Posterior vena cava (tissue), 2 donors: ENCODE data around the gene TNFRSF4. TPM values are rescaled to one million over a fixed set of nuclear protein-coding genes. Genes with fewer than 3 reads are reported as not detected.

ENCODE experiments used
- DNase-seq: peaks from one replicate; pipeline ENCODE4 v3.0.0-alpha.2; 2020; ENCODE audit warnings: low spot score
- intact Hi-C, 2 donors: fragments of 100-400 bp; cut with DNase I; formaldehyde crosslinking; loops; one replicate each; pipeline versions ENCODE4 v1.14.1 to v1.14.2; 2022 to 2023
- microRNA-seq, 2 donors: library from miRNA; unstranded; fragments of <30 nt; microRNA quantifications; one replicate each; pipeline ENCODE4 v1.2.0, GENCODE V29; 2020 to 2021; ENCODE audit warnings: borderline microRNAs expressed in 2 of 2
- total RNA-seq, 2 donors: library from RNA; stranded (reverse); fragmentation: NEBNext Ultra II Directional; extraction: Animal tissue kit (Norgen Biotek cat#: 25700); gene quantifications; one replicate each; pipeline ENCODE4 v1.2.1, GENCODE V29; 2021
- donor health status: DM: yes; HTN: yes; CAD: no.
- donor health status: DM: yes; HTN: yes; CAD: no.

The TNFRSF4 gene
- total RNA-seq, 2 donors from 2014 or later, result 2.0 to 2.8 TPM

DNA sequence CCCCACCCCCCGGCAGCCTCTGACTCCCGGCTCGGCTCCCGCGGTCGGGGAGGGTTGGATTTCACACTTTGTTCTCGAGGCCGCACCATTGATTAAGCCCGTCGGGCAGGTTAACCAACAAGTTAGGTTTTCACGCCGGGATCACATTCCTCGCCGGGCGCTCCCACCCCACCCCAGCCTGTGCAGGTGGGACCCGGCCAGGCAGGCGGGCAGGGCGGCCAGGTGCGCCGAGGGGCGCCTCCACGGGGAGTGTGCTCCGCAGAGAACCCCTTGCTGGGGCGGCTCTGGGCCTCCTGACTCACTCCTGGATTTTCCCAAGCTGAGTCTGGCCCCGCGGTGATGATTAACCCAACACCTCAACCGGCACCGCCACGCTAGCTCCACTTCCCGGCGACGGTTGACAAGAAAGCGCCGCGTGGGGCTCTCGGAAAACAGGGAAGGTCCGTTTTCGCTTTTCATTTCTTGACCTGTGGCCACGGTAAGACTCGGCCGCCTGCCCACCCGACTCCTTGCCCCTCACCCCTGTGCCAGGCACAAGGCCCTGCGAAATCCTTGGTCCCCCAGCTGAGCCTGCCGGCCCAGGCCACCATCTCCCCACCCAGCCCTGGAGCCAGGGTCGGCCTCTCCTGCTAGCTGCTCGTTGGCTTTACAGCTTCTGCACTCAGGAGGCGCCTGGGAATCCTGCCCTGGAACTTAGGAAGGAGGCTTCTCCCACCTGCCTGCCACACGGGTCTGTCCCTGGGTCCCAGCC is 49.1 kb downstream of the TNFRSF4 start:
- intact Hi-C loops, result no loop called here
- DNase-seq, result no peak

DNA sequence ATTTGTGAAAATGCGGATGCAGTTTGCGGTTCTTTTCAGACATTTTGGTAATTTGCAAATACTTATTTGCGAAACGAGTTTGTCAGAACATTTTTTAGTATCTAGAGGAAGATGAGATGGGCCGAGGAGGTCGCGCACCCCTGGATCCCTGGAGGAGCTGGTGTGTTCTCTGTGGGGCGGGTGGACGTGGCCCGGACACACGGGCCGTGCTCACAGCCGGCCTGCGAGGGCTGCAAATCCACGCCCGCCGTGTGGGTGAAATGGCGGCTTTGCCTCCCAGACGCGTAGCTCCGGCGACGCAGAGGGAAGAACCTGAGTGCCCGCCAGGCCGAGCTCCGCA is 49.6 kb downstream of the TNFRSF4 start:
- DNase-seq, result no peak
- intact Hi-C loops, result no loop called here

DNA sequence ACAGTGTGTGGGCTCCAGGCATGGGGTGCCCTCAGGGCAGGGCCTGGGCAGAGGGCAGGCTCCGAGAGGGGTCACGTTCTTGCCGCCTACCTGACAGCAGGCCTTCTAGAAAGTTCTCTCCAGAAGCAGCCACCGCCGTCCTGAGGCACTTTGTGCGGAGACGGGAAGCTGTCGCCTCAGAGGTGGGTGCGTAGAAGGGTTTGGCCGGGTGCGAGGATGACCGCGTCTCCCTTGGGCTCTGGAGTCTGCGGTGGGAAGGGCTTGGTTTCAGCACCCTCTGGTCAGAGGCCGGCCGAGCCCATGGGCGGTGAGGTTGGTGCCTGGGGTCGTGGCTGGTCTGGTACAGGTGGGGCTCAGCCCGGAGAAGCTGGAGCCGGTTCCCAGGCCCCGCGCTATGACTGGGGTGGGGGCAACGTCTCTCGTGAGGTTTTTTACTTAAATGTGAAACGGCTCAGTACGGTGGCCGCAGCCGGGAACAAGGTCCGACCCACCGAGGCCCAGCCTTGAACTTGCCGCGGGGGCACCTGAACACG is 50.3 kb downstream of the TNFRSF4 start:
- no peak for DNase-seq
- intact Hi-C loops, result no loop called here

DNA sequence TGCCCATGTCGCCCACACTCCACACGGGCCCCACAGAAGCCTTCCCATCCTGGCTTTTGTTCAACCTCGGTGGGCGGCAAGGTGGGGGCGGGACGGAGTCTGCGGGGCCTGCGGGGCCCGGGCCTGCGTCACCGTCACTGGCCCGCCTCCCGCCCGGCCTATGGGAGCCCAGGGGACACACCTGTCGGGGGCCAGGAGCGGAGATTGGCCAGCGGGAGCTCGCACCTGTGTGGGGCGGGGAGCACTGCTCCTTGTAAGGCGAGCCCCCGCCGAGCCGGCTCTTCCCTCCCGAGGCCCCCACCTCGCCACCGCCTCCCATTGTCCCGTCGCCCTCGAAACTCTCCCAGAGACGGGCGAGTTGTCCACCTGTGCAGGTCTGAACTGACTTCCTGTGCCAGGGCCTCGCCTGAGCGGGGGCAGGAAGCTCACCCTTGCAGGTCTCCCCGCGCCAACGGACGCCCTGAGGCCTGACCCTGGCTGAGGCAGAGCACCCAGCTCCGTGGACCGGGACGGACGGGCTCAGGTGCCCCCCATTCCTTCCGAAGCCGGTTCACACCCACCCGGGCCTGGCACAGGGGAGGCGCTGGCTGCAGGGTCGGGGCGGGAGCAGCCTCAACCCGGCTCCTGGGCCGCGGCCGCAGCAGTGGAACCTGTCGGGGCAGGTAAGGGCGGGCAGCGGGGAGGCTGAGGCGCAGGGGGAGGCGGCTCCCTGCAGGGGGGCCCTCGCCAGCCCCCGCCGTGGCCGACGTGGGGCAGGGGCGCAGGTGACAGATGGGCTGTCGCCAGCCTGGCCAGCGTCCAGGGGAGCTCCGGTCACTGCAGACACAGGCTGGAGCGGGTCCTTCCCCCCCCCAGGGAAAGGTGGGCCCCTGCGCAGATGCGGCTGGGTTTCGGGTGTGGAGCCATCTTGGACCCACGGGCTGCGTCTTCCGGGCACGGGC is 51.1 kb downstream of the TNFRSF4 start:
- DNase-seq, result no peak
- intact Hi-C loops, result no loop called here

DNA sequence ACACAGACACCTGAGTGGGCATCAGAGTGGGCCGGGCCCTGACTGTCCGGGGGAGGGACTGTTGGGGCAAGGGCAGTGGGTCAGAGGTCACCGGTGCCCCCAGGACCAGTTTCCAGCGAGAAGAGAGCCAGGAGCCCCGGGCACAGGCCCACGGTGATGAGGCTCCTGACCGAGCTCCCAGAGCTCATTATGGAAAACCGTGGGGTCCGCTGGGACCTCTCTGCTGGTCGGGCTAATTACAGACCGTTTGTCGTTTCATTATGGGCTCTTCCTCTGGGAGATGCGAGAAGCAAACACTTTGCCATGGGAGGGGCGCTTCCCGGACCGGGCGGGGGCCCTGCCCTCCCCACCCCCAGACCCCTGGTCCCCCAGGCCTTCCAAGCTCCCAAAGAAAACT is 52.3 kb downstream of the TNFRSF4 start:
- DNase-seq, result no peak
- intact Hi-C loops, result no loop called here

Small RNAs within 50 kb of the gene (microRNA-seq; reads per million reads assigned to microRNA genes)
- 3.5 to 21.7 reads per million in 2 donors for gene MIR200A
- 17.7 to 159 reads per million in 2 donors for gene MIR200B
- 1.6 to 15.9 reads per million in 2 donors for gene MIR429

Other genes with a start within 250 kb of the TNFRSF4 start
- gene PLEKHN1, start 247.7 kb downstream of the TNFRSF4 start, total RNA-seq, result under 1 TPM; 0.86 to 0.88 TPM
- gene PERM1, start 232.1 kb downstream of the TNFRSF4 start, total RNA-seq, result under 1 TPM in 1 of 2 donors, not detected in 1; 0.24 TPM
- gene HES4, start 214.1 kb downstream of the TNFRSF4 start, total RNA-seq, result 10 to 100 TPM; 53.5 to 54.4 TPM
- gene ISG15, start 200.7 kb downstream of the TNFRSF4 start, total RNA-seq, result 10 to 100 TPM; 22.9 to 47.3 TPM
- gene AGRN, start 194.0 kb downstream of the TNFRSF4 start, total RNA-seq, result 10 to 100 TPM; 18.8 to 26.8 TPM
- not detected for gene RNF223, start 139.8 kb downstream of the TNFRSF4 start, total RNA-seq
- gene C1orf159, start 98.1 kb downstream of the TNFRSF4 start, total RNA-seq, result 1 to 10 TPM; 6.7 to 7.4 TPM
- gene TTLL10, start 40.3 kb downstream of the TNFRSF4 start, total RNA-seq, result under 1 TPM in 1 of 2 donors, not detected in 1; 0.19 TPM
- gene TNFRSF18, start 7.6 kb downstream of the TNFRSF4 start, total RNA-seq, result under 1 TPM; 0.33 to 0.93 TPM
- gene SDF4, start 17.8 kb upstream of the TNFRSF4 start, total RNA-seq, result 100 to 1,000 TPM; 121 to 151 TPM
- gene B3GALT6, start 18.1 kb upstream of the TNFRSF4 start, total RNA-seq, result 10 to 100 TPM in 1 of 2 donors, 1 to 10 TPM in 1; 9.9 to 10.3 TPM
- gene C1QTNF12, start 32.6 kb upstream of the TNFRSF4 start, total RNA-seq, result 1 to 10 TPM; 1.9 to 4.1 TPM
- 10 to 100 TPM; 29.0 to 32.0 TPM for gene UBE2J2, start 59.7 kb upstream of the TNFRSF4 start, total RNA-seq
- gene SCNN1D, start 66.3 kb upstream of the TNFRSF4 start, total RNA-seq, result 1 to 10 TPM; 1.8 to 6.1 TPM
- gene ACAP3, start 93.8 kb upstream of the TNFRSF4 start, total RNA-seq, result 10 to 100 TPM; 40.9 to 50.9 TPM
- gene PUSL1, start 94.4 kb upstream of the TNFRSF4 start, total RNA-seq, result 10 to 100 TPM in 1 of 2 donors, 1 to 10 TPM in 1; 8.3 to 10.5 TPM
- 10 to 100 TPM; 61.8 to 65.6 TPM for gene INTS11, start 110.5 kb upstream of the TNFRSF4 start, total RNA-seq
- gene CPTP, start 110.6 kb upstream of the TNFRSF4 start, total RNA-seq, result 10 to 100 TPM; 11.6 to 14.1 TPM
- under 1 TPM in 1 of 2 donors, not detected in 1; 0.09 TPM for gene TAS1R3, start 117.1 kb upstream of the TNFRSF4 start, total RNA-seq
- gene DVL1, start 135.3 kb upstream of the TNFRSF4 start, total RNA-seq, result 10 to 100 TPM; 45.9 to 61.9 TPM
- 100 to 1,000 TPM; 104 to 174 TPM for gene MXRA8, start 144.4 kb upstream of the TNFRSF4 start, total RNA-seq
- 10 to 100 TPM; 70.9 to 78.8 TPM for gene AURKAIP1, start 161.1 kb upstream of the TNFRSF4 start, total RNA-seq
- 100 to 1,000 TPM; 102 to 109 TPM for gene CCNL2, start 185.2 kb upstream of the TNFRSF4 start, total RNA-seq
- gene MRPL20, start 193.1 kb upstream of the TNFRSF4 start, total RNA-seq, result 10 to 100 TPM; 69.7 to 75.0 TPM
- 1 to 10 TPM; 2.4 to 7.4 TPM for gene ANKRD65, start 207.1 kb upstream of the TNFRSF4 start, total RNA-seq
- 10 to 100 TPM; 59.8 to 67.7 TPM for gene VWA1, start 221.5 kb upstream of the TNFRSF4 start, total RNA-seq
- under 1 TPM; 0.14 to 0.83 TPM for gene ATAD3C, start 235.5 kb upstream of the TNFRSF4 start, total RNA-seq